ENCODE data around the gene TAMM41.

DNA sequence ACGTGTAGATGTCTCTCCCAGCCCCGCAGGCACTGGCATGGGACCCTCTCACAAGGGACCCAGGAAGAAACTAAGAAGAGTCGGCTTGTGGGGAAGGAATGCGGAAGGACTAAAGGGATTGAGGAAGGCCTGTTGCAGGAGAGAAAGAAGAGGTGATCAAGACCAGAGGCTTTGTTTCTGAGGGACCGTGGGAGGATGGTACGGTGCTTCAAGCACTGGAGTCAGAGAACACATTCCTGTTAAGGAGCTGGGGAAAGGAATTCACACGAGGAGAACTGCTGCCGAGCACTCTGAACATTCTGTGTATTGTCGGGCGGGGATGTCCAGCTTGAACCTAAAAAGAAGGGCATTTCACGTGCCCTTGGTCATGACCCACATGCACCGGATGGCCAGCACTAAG, 91.4 kb downstream of the TAMM41 start:
- no peak for TF ChIP-seq CTCF (IDR thresholded peaks at IDR 0.05; ENCODE audit: low read length)
- no peak for TF ChIP-seq EZH2 (IDR thresholded peaks at IDR 0.05; ENCODE audit: borderline replicate concordance, low read length)

Measured in OCI-LY1 (cell line).